ENCODE results near the gene IFNGR2.
"Not testable (repeated sequence)": the region's sequence is repeated elsewhere in the genome, so short reads cannot be mapped to it uniquely, and the experiment has no call there.

The IFNGR2 gene

GRCh38 chr21:33374450-33375096 is 28.6 kb upstream of the IFNGR2 start:
- Histone ChIP-seq H3K4me2 (peak overlapping the region; percentile 70), H3K27ac (peak overlapping the region; percentile 16; the same call in 1 of the 2 replicates), H3K36me3 (no peaks in the 10 kb centered on the region), H3K4me3 (no peak overlapping the region; the same call in 1 of the 2 replicates), H3K9me3 (peaks cover 9% of the 10 kb centered on the region), H3K4me1 (peaks cover 29% of the 10 kb centered on the region), H3K9ac (0 out of 2 replicates have a peak overlapping the region, but pooled peaks have one; percentile 41), H4K20me1 (no peaks in the 10 kb centered on the region), H3K27me3 (no peaks in the 10 kb centered on the region)
- no peak for TF ChIP-seq Cebpa-rat (IDR thresholded peaks at IDR 0.05)

- H3K4me3 ChIP-seq: no peak overlapping the region
These were observed 28.0 kb upstream of the IFNGR2 start for GRCh38 chr21:33375101-33375644.

GRCh38 chr21:33377221-33377920 is 25.8 kb upstream of the IFNGR2 start:
- Histone ChIP-seq H3K4me3 (no peak overlapping the region), H3K9ac (no peak overlapping the region), H3K9me3 (no peaks in the 10 kb centered on the region), H4K20me1 (no peaks in the 10 kb centered on the region), H3K27me3 (no peaks in the 10 kb centered on the region), H3K4me2 (no peak overlapping the region), H3K36me3 (no peaks in the 10 kb centered on the region), H3K27ac (no peak overlapping the region), H3K4me1 (peaks cover 56% of the 10 kb centered on the region)
- no peak for TF ChIP-seq Cebpa-rat (IDR thresholded peaks at IDR 0.05)

More at GRCh38 chr21:33375101-33375644, 28.0 kb upstream of the IFNGR2 start:
- no peaks in the 10 kb centered on the region for H4K20me1 ChIP-seq
- H3K4me2 ChIP-seq: peak overlapping the region; percentile 70
- 0 out of 2 replicates have a peak overlapping the region, but pooled peaks have one; percentile 41 for H3K9ac ChIP-seq
- peaks cover 35% of the 10 kb centered on the region for H3K4me1 ChIP-seq
- 0 out of 2 replicates have a peak overlapping the region, but pooled peaks have one; percentile 13 for H3K27ac ChIP-seq
- no peaks in the 10 kb centered on the region for H3K36me3 ChIP-seq
- H3K9me3 ChIP-seq: peaks cover 5% of the 10 kb centered on the region; the same call in 1 of the 2 replicates
- TF ChIP-seq Cebpa-rat (IDR thresholded peaks at IDR 0.05): no peak
- H3K27me3 ChIP-seq: no peaks in the 10 kb centered on the region

GRCh38 chr21:33378081-33378480 is 25.1 kb upstream of the IFNGR2 start:
- Histone ChIP-seq H3K27ac (no peak overlapping the region), H3K4me1 (peaks cover 63% of the 10 kb centered on the region)

DNA sequence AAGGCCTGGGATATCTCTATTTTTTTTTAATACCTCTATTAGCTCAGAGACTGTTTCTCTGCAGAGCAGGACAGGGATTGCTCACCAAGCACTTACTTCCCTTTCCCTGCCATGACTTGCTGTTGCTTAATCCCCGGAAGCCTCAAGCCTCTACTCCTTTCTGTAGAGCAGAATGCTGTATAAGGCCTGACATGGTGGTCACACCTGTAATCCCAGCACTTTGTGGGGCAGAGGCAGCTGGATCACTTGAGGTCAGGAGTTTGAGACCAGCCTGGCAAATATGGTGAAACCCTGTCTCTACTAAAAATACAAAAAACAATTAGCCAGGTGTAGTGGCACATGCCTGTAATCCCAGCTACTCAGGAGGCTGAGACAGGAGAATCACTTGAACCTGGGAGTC is 23.3 kb upstream of the IFNGR2 start:
- not testable (repeated sequence) for H3K9ac ChIP-seq, H3K36me3 ChIP-seq, H4K20me1 ChIP-seq, H3K27me3 ChIP-seq, H3K9me3 ChIP-seq, H3K4me3 ChIP-seq
- Histone ChIP-seq H3K4me2 (peak overlapping the region; percentile 64), H3K27ac (peak overlapping the region; percentile 31; the same call in 1 of the 2 replicates), H3K4me1 (peaks cover 61% of the 10 kb centered on the region)

More at GRCh38 chr21:33378081-33378480, 25.1 kb upstream of the IFNGR2 start:
- no peaks in the 10 kb centered on the region for H3K27me3 ChIP-seq
- TF ChIP-seq Cebpa-rat (IDR thresholded peaks at IDR 0.05): no peak
- H3K36me3 ChIP-seq: no peaks in the 10 kb centered on the region
- no peak overlapping the region for H3K4me3 ChIP-seq
- H3K9me3 ChIP-seq: no peaks in the 10 kb centered on the region
- H3K9ac ChIP-seq: no peak overlapping the region
- no peak overlapping the region for H3K4me2 ChIP-seq
- H4K20me1 ChIP-seq: no peaks in the 10 kb centered on the region

DNA sequence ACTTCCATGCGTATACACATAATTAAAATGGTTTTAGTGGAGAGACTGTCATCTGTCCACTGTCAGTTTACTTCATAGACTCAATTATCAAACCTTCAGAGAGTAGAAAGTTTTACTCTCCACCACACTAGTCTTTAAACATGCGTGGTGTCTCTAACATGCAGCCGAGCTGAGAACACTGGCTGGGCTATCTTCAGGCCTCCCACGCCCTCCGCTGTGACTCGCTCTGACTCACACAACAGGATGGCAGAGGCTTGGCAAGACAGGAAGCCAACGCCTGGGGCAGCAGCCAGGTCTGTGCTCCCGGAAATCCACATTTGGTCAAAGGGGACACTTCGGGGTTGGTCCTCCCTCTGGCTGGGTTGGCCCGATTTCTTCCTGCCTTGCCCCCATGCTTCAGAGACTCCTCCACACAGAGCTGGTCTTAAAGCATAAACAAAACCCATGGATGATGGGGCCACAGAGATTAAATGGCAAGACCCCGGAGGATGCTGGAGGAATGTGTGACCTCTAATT is 22.7 kb upstream of the IFNGR2 start:
- no peak overlapping the region for H3K4me3 ChIP-seq
- H3K36me3 ChIP-seq: no peaks in the 10 kb centered on the region
- peak overlapping the region; percentile 31; the same call in 1 of the 2 replicates for H3K27ac ChIP-seq
- no peaks in the 10 kb centered on the region for H4K20me1 ChIP-seq
- H3K9me3 ChIP-seq: no peaks in the 10 kb centered on the region
- H3K27me3 ChIP-seq: no peaks in the 10 kb centered on the region
- H3K4me1 ChIP-seq: peaks cover 55% of the 10 kb centered on the region
- no peak for TF ChIP-seq Cebpa-rat (IDR thresholded peaks at IDR 0.05)
- no peak overlapping the region; the same call in 1 of the 2 replicates for H3K9ac ChIP-seq
- H3K4me2 ChIP-seq: peak overlapping the region; percentile 64

GRCh38 chr21:33381381-33381780 is 21.8 kb upstream of the IFNGR2 start:
- Histone ChIP-seq H3K4me1 (peaks cover 53% of the 10 kb centered on the region), H3K4me2 (peak overlapping the region; percentile 89)
- not testable (repeated sequence) for H3K4me3 ChIP-seq, H4K20me1 ChIP-seq, H3K27me3 ChIP-seq, H3K9me3 ChIP-seq, H3K27ac ChIP-seq, H3K9ac ChIP-seq, H3K36me3 ChIP-seq

- Histone ChIP-seq H3K36me3 (no peaks in the 10 kb centered on the region), H3K9ac (peak overlapping the region; percentile 43), H3K4me1 (peaks cover 53% of the 10 kb centered on the region), H3K27me3 (no peaks in the 10 kb centered on the region), H3K27ac (peak overlapping the region; percentile 45; the same call in 1 of the 2 replicates), H3K4me2 (peak overlapping the region; percentile 89), H3K9me3 (no peaks in the 10 kb centered on the region), H3K4me3 (peak overlapping the region; percentile 41), H4K20me1 (no peaks in the 10 kb centered on the region)
- 0 out of 2 replicates have a peak, but pooled peaks have one; percentile 23 for TF ChIP-seq Cebpa-rat (IDR thresholded peaks at IDR 0.05)
These were observed 19.9 kb upstream of the IFNGR2 start for GRCh38 chr21:33383056-33383888.

GRCh38 chr21:33384841-33385331 is 18.3 kb upstream of the IFNGR2 start:
- Histone ChIP-seq H3K4me3 (no peak overlapping the region), H4K20me1 (no peaks in the 10 kb centered on the region), H3K36me3 (no peaks in the 10 kb centered on the region), H3K9me3 (no peaks in the 10 kb centered on the region), H3K4me1 (peaks cover 48% of the 10 kb centered on the region), H3K4me2 (peak overlapping the region; percentile 89; the same call in 1 of the 2 replicates), H3K27me3 (no peaks in the 10 kb centered on the region), H3K27ac (no peak overlapping the region), H3K9ac (no peak overlapping the region)
- no peak for TF ChIP-seq Cebpa-rat (IDR thresholded peaks at IDR 0.05)
